HepG2 (cell line): ENCODE results near the gene S100A6. TPM values are rescaled to one million over a fixed set of nuclear protein-coding genes. Genes with fewer than 3 reads are reported as not detected.
A peak's percentile ranks its signal among the peaks of the same experiment; 100 is the strongest.

ENCODE experiments used
- AHR ChIP-seq: IDR thresholded peaks from 2 replicates; pipeline ENCODE4 v1.6.1; 2018; ENCODE audit warnings: missing genetic modification reagents, missing compliant biosample characterization
- CREM ChIP-seq, 2 experiments: sonication (generic) in 1 of 2; formaldehyde crosslinking in 1 of 2; IDR thresholded peaks; 2 replicates each; pipeline versions ENCODE4 v1.4.0 to v1.6.1; 2016 to 2020; ENCODE audit warnings: antibody characterized with exemption in 1 of 2, mild to moderate bottlenecking in 1 of 2, missing genetic modification reagents in 1 of 2
- FOXO1 ChIP-seq: sonication (generic); formaldehyde crosslinking; IDR thresholded peaks from 2 replicates; pipeline ENCODE4 v1.4.0; 2020; ENCODE audit warnings: missing genetic modification reagents
- GABPA ChIP-seq, 2 experiments: IDR thresholded peaks; 2 replicates each; pipeline ENCODE4 v1.6.1; 2011 to 2016; ENCODE audit warnings: low read depth in 2 of 2, low read length in 1 of 2, missing biosample characterization in 1 of 2, missing genetic modification characterization in 1 of 2
- IRX3 ChIP-seq: sonication (generic); formaldehyde crosslinking; IDR thresholded peaks from 2 replicates; pipeline ENCODE4 v1.8.1; 2023; ENCODE audit warnings: mild to moderate bottlenecking, low read depth, missing genetic modification reagents, borderline replicate concordance
- MAFF ChIP-seq: IDR thresholded peaks from 2 replicates; pipeline ENCODE4 v1.6.1; 2011; ENCODE audit warnings: low read depth, low read length, improper control_type of control experiment
- MIER2 ChIP-seq: IDR thresholded peaks from 2 replicates; pipeline ENCODE4 v1.6.1; 2016; ENCODE audit warnings: missing biosample characterization, missing genetic modification reagents
- PAF1 ChIP-seq: IDR thresholded peaks from 2 replicates; pipeline ENCODE4 v1.6.1; 2016; ENCODE audit warnings: missing genetic modification reagents, missing compliant biosample characterization
- PPARG ChIP-seq: conservative IDR thresholded peaks from 2 replicates; pipeline ENCODE4 v1.6.1; 2016; ENCODE audit warnings: missing biosample characterization, missing genetic modification reagents
- SMC3 ChIP-seq: IDR thresholded peaks from 2 replicates; pipeline ENCODE4 v1.6.1; 2011; ENCODE audit warnings: low read length, improper control_type of control experiment
- TFDP2 ChIP-seq: sonication (generic); formaldehyde crosslinking; IDR thresholded peaks from 2 replicates; pipeline ENCODE4 v1.4.0; 2020; ENCODE audit warnings: missing genetic modification reagents
- ZBTB43 ChIP-seq: sonication (generic); formaldehyde crosslinking; conservative IDR thresholded peaks from 2 replicates; pipeline ENCODE4 v1.4.0; 2020; ENCODE audit warnings: missing genetic modification reagents
- ZNF142 ChIP-seq: sonication (generic); formaldehyde crosslinking; IDR thresholded peaks from 2 replicates; pipeline ENCODE4 v1.4.0; 2020; ENCODE audit warnings: missing genetic modification reagents
- ZNF275 ChIP-seq: sonication (generic); formaldehyde crosslinking; IDR thresholded peaks from 2 replicates; pipeline ENCODE4 v1.8.0; 2022; ENCODE audit warnings: missing genetic modification reagents, mild to moderate bottlenecking, inconsistent platforms, borderline replicate concordance
- ZNF34 ChIP-seq: sonication (generic); formaldehyde crosslinking; IDR thresholded peaks from 2 replicates; pipeline ENCODE4 v1.4.0; 2020; ENCODE audit warnings: mild to moderate bottlenecking, missing genetic modification reagents, borderline replicate concordance
- ZNF550 ChIP-seq: sonication (generic); formaldehyde crosslinking; IDR thresholded peaks from 2 replicates; pipeline ENCODE4 v1.4.0; 2020; ENCODE audit warnings: mild to moderate bottlenecking, missing genetic modification reagents, borderline replicate concordance
- ZNF777 ChIP-seq: sonication (generic); formaldehyde crosslinking; IDR thresholded peaks from 2 replicates; pipeline ENCODE4 v1.4.0; 2020; ENCODE audit warnings: missing genetic modification reagents
- ZSCAN30 ChIP-seq: sonication (generic); formaldehyde crosslinking; IDR thresholded peaks from 2 replicates; pipeline ENCODE4 v1.5.0; 2020; ENCODE audit warnings: mild to moderate bottlenecking, missing genetic modification reagents
- ZSCAN5A ChIP-seq: sonication (generic); formaldehyde crosslinking; IDR thresholded peaks from 2 replicates; pipeline ENCODE4 v1.8.0; 2022; ENCODE audit warnings: mild to moderate bottlenecking, missing genetic modification reagents, borderline replicate concordance
- polyA plus RNA-seq, 8 experiments: library from polyadenylated mRNA; depleted of rRNA in 3 of 8; stranded (reverse) in 7 of 8; unstranded in 1 of 8; fragments of >200 nt; fragmentation: Illumina TruSeq in 4 of 8; extraction: Trizol in 4 of 8; gene quantifications; 2 replicates each; pipeline versions ENCODE4 v1.2.1 to v1.2.3, GENCODE V29; 2011 to 2016; ENCODE audit warnings: low read depth in 4 of 8, missing spikeins in 1 of 8, mixed read lengths in 1 of 8; ENCODE audit not compliant: insufficient read depth in 1 of 8
- total RNA-seq, 5 experiments: library from RNA; depleted of rRNA; stranded (reverse); fragments of >200 nt; fragmentation: Illumina TruSeq; extraction: Trizol; gene quantifications; 2 replicates each; pipeline ENCODE4 v1.2.3, GENCODE V29; 2016; ENCODE audit warnings: low read depth in 1 of 5

Gene S100A6
- total and polyA plus RNA-seq, 2 of the 13 experiments (the other 11 are each of a cell fraction or from before 2014, with no cell fraction given): 72.9 to 85.0 TPM

GRCh38 chr1:153509729-153510354, 25.9 kb downstream of the S100A6 start (continued):
- TF ChIP-seq ZNF550 (CRISPR knock-in tag) (no peak), ZNF275 (no peak), ZSCAN5A (CRISPR knock-in tag) (no peak), ZBTB43 (no peak), CREM (IDR thresholded peaks at IDR 0.05) (no peak), CREM (CRISPR knock-in tag; IDR thresholded peaks at IDR 0.05) (no peak), ZSCAN30 (no peak), MAFF (no peak), PAF1 (no peak), GABPA (IDR thresholded peaks at IDR 0.05; ENCODE audit: low read depth, low read length) (no peak), GABPA (CRISPR knock-in tag; IDR thresholded peaks at IDR 0.05; ENCODE audit: low read depth) (no peak), ZNF777 (CRISPR knock-in tag) (no peak), TFDP2 (CRISPR knock-in tag) (no peak), AHR (CRISPR knock-in tag) (no peak), FOXO1 (no peak), SMC3 (peak; percentile 59), PPARG (no peak), MIER2 (CRISPR knock-in tag) (no peak), IRX3 (CRISPR knock-in tag) (no peak), ZNF34 (CRISPR knock-in tag) (no peak), ZNF142 (CRISPR knock-in tag) (no peak)
